Adrenal gland (tissue), 5 donors: ENCODE results near the gene FOCAD.

Experiments used
- POLR2A ChIP-seq, 2 donors: fragments of 450-650 bp; IDR thresholded peaks; one replicate each; pipeline ENCODE4 v1.6.1; 2017; ENCODE audit warnings: antibody characterized with exemption in 2 of 2, mild to moderate bottlenecking in 2 of 2, moderate library complexity in 1 of 2
- TF ChIP-seq, protein P1 (sequence below), 6 experiments: fragments of 450-650 bp in 4 of 6; fragments of 200-600 bp in 2 of 6; sonication (generic) in 1 of 6; IDR thresholded peaks; 1 replicate in 5 of 6; 2 replicates in 1 of 6; pipeline versions ENCODE4 v1.5.1 to v1.8.0; 2016 to 2021; ENCODE audit warnings: antibody characterized with exemption in 6 of 6, mild to moderate bottlenecking in 2 of 6, moderate library complexity in 1 of 6
- donor health status: DM: no; HTN: no; CAD: no.

DNA sequence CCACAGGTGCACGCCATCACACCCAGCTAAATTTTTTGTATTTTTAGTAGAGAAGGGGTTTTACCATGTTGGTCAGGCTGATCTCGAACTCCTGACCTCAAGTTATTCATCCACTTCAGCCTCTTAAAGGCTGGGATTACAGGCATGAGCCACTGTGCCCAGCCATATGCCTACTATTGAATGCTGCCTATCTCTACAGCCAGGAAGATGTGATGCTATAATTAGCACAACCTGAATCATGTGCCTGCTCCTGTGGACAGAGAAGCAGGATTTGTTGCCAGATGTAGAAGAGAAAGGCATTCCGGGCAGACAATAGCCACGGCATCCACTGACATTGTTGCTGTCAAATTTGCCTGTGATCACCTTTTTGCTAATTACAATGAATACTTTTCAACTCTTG is 37.4 kb upstream of the FOCAD start:
- TF ChIP-seq, protein P1, sequence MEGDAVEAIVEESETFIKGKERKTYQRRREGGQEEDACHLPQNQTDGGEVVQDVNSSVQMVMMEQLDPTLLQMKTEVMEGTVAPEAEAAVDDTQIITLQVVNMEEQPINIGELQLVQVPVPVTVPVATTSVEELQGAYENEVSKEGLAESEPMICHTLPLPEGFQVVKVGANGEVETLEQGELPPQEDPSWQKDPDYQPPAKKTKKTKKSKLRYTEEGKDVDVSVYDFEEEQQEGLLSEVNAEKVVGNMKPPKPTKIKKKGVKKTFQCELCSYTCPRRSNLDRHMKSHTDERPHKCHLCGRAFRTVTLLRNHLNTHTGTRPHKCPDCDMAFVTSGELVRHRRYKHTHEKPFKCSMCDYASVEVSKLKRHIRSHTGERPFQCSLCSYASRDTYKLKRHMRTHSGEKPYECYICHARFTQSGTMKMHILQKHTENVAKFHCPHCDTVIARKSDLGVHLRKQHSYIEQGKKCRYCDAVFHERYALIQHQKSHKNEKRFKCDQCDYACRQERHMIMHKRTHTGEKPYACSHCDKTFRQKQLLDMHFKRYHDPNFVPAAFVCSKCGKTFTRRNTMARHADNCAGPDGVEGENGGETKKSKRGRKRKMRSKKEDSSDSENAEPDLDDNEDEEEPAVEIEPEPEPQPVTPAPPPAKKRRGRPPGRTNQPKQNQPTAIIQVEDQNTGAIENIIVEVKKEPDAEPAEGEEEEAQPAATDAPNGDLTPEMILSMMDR (IDR thresholded peaks at IDR 0.05) = no peak
- no peak for TF ChIP-seq POLR2A (IDR thresholded peaks at IDR 0.05)
